DND-41 (cell line): ENCODE results near the gene PAK1.

Experiments
- CTCF ChIP-seq: IDR thresholded peaks from 2 replicates; pipeline ENCODE4 v1.5.1; 2012; ENCODE audit warnings: borderline replicate concordance, low read length, moderate library complexity, mild to moderate bottlenecking; ENCODE audit not compliant: poor library complexity, severe bottlenecking; ENCODE audit errors: extremely low read depth
- EZH2 ChIP-seq: IDR thresholded peaks from 3 replicates; pipeline ENCODE4 v1.6.1; 2012; ENCODE audit warnings: borderline replicate concordance, low read depth, mild to moderate bottlenecking, moderate library complexity, low read length, inconsistent platforms; ENCODE audit not compliant: severe bottlenecking

GRCh38 chr11:77442394-77443053, 31.4 kb downstream of the PAK1 start:
- TF ChIP-seq CTCF (no peak), EZH2 (no peak)
